ENCODE results near the gene OTOS. TPM values are rescaled to one million over a fixed set of nuclear protein-coding genes. Genes with fewer than 3 reads are reported as not detected.
A peak's percentile ranks its signal among the peaks of the same experiment; 100 is the strongest.

OTOS gene
- total RNA-seq, 1 experiment from 2014 or later: not detected

- intact Hi-C loops (cut with micrococcal nuclease): no loop called here
- TF ChIP-seq, protein P1, sequence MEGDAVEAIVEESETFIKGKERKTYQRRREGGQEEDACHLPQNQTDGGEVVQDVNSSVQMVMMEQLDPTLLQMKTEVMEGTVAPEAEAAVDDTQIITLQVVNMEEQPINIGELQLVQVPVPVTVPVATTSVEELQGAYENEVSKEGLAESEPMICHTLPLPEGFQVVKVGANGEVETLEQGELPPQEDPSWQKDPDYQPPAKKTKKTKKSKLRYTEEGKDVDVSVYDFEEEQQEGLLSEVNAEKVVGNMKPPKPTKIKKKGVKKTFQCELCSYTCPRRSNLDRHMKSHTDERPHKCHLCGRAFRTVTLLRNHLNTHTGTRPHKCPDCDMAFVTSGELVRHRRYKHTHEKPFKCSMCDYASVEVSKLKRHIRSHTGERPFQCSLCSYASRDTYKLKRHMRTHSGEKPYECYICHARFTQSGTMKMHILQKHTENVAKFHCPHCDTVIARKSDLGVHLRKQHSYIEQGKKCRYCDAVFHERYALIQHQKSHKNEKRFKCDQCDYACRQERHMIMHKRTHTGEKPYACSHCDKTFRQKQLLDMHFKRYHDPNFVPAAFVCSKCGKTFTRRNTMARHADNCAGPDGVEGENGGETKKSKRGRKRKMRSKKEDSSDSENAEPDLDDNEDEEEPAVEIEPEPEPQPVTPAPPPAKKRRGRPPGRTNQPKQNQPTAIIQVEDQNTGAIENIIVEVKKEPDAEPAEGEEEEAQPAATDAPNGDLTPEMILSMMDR (IDR thresholded peaks at IDR 0.05; ENCODE audit: unreplicated experiment): no peak
- no peaks in the 10 kb centered on the region for H3K4me1 Mint-ChIP-seq (ENCODE audit: insufficient read depth, unreplicated experiment)
- ChIA-PET CTCF (interaction anchor here (0.6 to 9.5 kb wide), 3 partner anchors 87 to 721 kb away, joined by 3 to 201 read pairs (median 3); no protein-coding TSS in a partner anchor), POLR2A (no interaction called here)
- H3K9me3 Mint-ChIP-seq (ENCODE audit: unreplicated experiment): peaks cover 6% of the 10 kb centered on the region
- H3K27ac Mint-ChIP-seq (ENCODE audit: low read depth, unreplicated experiment): no peak overlapping the region
- H3K27me3 Mint-ChIP-seq (ENCODE audit: insufficient read depth, unreplicated experiment): peaks cover 23% of the 10 kb centered on the region
- no peaks in the 10 kb centered on the region for H3K36me3 Mint-ChIP-seq (ENCODE audit: insufficient read depth, unreplicated experiment)
- no peak overlapping the region for H3K4me3 Mint-ChIP-seq (ENCODE audit: unreplicated experiment)
- BruUV-seq (replicated peaks): no TSS peak
- no peak for DNase-seq (ENCODE audit: unreplicated experiment)
Observed at GRCh38 chr2:240146141-240146561, 5.7 kb upstream of the OTOS start.

GRCh38 chr2:240145461-240145860, 5.0 kb upstream of the OTOS start:
- Mint-ChIP-seq H3K4me3 (ENCODE audit: unreplicated experiment) (no peak overlapping the region), H3K27me3 (ENCODE audit: insufficient read depth, unreplicated experiment) (peaks cover 24% of the 10 kb centered on the region), H3K9me3 (ENCODE audit: unreplicated experiment) (peaks cover 6% of the 10 kb centered on the region), H3K4me1 (ENCODE audit: insufficient read depth, unreplicated experiment) (no peaks in the 10 kb centered on the region), H3K27ac (ENCODE audit: low read depth, unreplicated experiment) (no peak overlapping the region), H3K36me3 (ENCODE audit: insufficient read depth, unreplicated experiment) (no peaks in the 10 kb centered on the region)
- TF ChIP-seq, protein P1 (IDR thresholded peaks at IDR 0.05; ENCODE audit: unreplicated experiment): no peak
- intact Hi-C loops (cut with micrococcal nuclease): no loop called here
- ChIA-PET CTCF (interaction anchor here (0.6 to 9.5 kb wide), 4 partner anchors 28 to 322 kb away, joined by 3 to 201 read pairs (median 3); no protein-coding TSS in a partner anchor), POLR2A (no interaction called here)
- BruUV-seq (replicated peaks): no TSS peak
- DNase-seq (ENCODE audit: unreplicated experiment): no peak

GRCh38 chr2:240144649-240145261, 4.3 kb upstream of the OTOS start:
- H3K9me3 Mint-ChIP-seq (ENCODE audit: unreplicated experiment): peaks cover 6% of the 10 kb centered on the region
- H3K4me3 Mint-ChIP-seq (ENCODE audit: unreplicated experiment): no peak overlapping the region
- CTCF ChIA-PET: interaction anchor here (0.6 to 9.5 kb wide), 15 partner anchors 9 to 124 kb away, joined by 3 to 201 read pairs (median 4); partner anchors contain the start of gene COPS9
- no peaks in the 10 kb centered on the region for H3K4me1 Mint-ChIP-seq (ENCODE audit: insufficient read depth, unreplicated experiment)
- intact Hi-C loops (cut with micrococcal nuclease): no loop called here
- no peak overlapping the region for H3K27ac Mint-ChIP-seq (ENCODE audit: low read depth, unreplicated experiment)
- no peaks in the 10 kb centered on the region for H3K36me3 Mint-ChIP-seq (ENCODE audit: insufficient read depth, unreplicated experiment)
- no peak for DNase-seq (ENCODE audit: unreplicated experiment)
- BruUV-seq (replicated peaks): no TSS peak
- TF ChIP-seq, protein P1 (IDR thresholded peaks at IDR 0.05; ENCODE audit: unreplicated experiment): no peak
- peaks cover 24% of the 10 kb centered on the region for H3K27me3 Mint-ChIP-seq (ENCODE audit: insufficient read depth, unreplicated experiment)
- POLR2A ChIA-PET: interaction anchor here (2.0 kb wide), 1 partner anchor 83 kb away, joined by 10 read pairs; no protein-coding TSS in a partner anchor

DNA sequence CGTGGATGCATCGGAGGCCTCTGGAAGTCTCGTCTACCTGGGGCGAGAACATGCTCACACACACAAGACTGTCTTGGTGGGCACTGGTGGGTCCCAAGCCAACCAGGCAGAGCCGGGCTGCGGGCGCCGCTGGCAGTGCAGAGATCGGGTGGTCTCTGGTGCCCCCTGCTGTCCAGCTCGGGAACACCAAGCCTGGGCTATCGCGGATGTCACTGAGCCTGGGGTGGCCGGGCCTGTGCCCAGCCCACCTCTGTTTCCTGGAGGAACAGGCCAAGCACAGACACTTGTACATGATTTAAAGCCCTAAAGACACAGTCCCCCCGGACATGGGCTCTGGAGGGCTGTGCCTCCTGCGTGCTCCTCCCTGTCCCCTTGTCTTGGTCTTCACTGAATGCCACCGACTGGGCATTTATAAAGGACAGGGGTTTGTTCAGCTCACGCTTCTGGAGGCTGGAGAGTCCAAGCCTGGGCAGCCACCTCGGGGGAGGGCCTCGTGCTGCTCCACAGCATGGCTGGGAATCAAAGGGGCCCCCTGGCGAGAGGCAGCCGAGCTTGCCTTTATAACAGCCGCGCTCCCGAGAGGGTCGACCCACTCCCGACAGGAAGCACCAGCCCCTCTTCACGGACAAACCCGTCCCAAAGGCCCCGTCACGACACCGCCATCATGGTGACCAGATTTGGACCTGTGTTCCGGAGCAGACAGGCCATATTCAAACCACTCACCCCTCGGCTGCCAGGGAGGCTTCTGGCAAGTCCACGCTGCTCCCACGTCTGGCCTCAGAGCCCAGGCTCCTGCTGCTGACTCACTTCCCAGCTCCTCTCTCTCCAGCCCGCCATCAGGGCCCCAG, 3.6 kb upstream of the OTOS start:
- ChIA-PET POLR2A (interaction anchor here (2.0 kb wide), 1 partner anchor 83 kb away, joined by 10 read pairs; no protein-coding TSS in a partner anchor), CTCF (interaction anchor here (0.5 to 9.5 kb wide), 36 partner anchors 8 to 1884 kb away, joined by 3 to 201 read pairs (median 4); partner anchors contain the start of gene COPS9)
- Mint-ChIP-seq H3K27ac (ENCODE audit: low read depth, unreplicated experiment) (no peak overlapping the region), H3K4me1 (ENCODE audit: insufficient read depth, unreplicated experiment) (no peaks in the 10 kb centered on the region), H3K36me3 (ENCODE audit: insufficient read depth, unreplicated experiment) (no peaks in the 10 kb centered on the region), H3K27me3 (ENCODE audit: insufficient read depth, unreplicated experiment) (peaks cover 24% of the 10 kb centered on the region), H3K9me3 (ENCODE audit: unreplicated experiment) (peaks cover 6% of the 10 kb centered on the region), H3K4me3 (ENCODE audit: unreplicated experiment) (no peak overlapping the region)
- intact Hi-C loops (cut with micrococcal nuclease): loop anchor here (1.0 kb wide), 1 partner anchor 83 kb away; no protein-coding TSS in a partner anchor
- no TSS peak for BruUV-seq (replicated peaks)
- DNase-seq (ENCODE audit: unreplicated experiment): peak; percentile 50
- TF ChIP-seq, protein P1 (IDR thresholded peaks at IDR 0.05; ENCODE audit: unreplicated experiment): peak; percentile 95

Measured in MCF 10A (cell line).